ENCODE data around the gene NR1H3. TPM values are rescaled to one million over a fixed set of nuclear protein-coding genes. Genes with fewer than 3 reads are reported as not detected.
A peak's percentile ranks its signal among the peaks of the same experiment; 100 is the strongest.

NR1H3 gene
- total and polyA plus RNA-seq, 12 donors: 15.4 to 246 (median 47.2) TPM

DNA sequence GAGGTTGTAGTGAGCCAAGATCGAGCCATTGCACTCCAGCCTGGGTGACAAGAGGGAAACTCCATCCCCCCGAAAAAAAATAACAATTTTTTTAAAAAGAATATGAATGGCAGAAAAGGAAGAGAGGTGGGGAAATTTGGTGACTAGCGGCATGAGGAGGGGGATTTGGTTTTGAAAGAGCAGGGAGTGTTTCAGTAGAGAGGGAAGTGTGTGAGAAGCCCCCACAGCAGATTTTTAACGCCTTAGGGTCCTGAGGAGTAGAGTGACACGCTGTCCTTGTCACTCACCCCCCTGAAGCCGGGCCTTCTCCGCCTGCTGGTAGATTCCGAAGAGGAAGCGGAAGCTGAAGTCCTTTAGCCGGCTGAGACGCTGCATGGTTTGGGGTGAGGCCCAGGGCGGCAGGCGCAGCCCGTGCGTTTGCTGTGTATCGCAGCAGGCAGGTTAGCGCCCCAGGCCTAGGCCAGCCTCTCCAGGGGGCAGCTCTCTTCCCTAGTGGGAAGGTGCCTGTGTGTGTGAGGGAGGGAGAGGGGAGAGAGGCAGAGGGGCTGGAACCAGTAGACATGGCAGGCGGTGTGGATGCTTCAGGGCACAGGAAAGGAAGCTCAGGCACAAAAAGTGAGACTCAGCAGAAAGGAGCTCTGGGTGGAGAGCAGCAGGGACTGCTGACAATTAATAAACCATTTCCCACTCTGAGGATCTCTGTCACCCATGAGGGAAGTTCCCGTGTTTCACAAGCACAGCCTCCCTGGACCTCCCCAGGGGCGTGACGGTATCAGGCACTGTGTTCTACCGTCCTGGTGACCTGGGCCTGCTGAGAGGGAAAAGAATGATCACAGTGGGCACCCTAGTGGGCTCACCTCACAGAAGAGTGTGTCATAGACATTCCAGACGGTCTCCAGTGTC, 13.1 kb upstream of the NR1H3 start:
- peaks cover 0 to 71% of the 10 kb centered on the region in 2 donors for H3K36me3 ChIP-seq (replicated peaks in 1 of 2)
- TF ChIP-seq, protein P1, sequence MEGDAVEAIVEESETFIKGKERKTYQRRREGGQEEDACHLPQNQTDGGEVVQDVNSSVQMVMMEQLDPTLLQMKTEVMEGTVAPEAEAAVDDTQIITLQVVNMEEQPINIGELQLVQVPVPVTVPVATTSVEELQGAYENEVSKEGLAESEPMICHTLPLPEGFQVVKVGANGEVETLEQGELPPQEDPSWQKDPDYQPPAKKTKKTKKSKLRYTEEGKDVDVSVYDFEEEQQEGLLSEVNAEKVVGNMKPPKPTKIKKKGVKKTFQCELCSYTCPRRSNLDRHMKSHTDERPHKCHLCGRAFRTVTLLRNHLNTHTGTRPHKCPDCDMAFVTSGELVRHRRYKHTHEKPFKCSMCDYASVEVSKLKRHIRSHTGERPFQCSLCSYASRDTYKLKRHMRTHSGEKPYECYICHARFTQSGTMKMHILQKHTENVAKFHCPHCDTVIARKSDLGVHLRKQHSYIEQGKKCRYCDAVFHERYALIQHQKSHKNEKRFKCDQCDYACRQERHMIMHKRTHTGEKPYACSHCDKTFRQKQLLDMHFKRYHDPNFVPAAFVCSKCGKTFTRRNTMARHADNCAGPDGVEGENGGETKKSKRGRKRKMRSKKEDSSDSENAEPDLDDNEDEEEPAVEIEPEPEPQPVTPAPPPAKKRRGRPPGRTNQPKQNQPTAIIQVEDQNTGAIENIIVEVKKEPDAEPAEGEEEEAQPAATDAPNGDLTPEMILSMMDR (IDR thresholded peaks at IDR 0.05): no peak
- TF ChIP-seq POLR2A (IDR thresholded peaks at IDR 0.05): peak in 1 of 2 donors; percentile 9
- DNase-seq: peak in 5 of 7 donors; percentile 28 to 70 (median 48)
- peaks cover 18 to 23% of the 10 kb centered on the region in 2 donors for H3K4me1 ChIP-seq (replicated peaks in 1 of 2)
- no peak overlapping the region for H3K4me3 ChIP-seq
- 69 to 90% (median 84%) methylated on average over 18 to 23 of the region's 23 CpGs for WGBS, 4 donors
- intact Hi-C loops (cut with DNase I): no loop called here
- peak overlapping the region in 2 of 5 donors; percentile 54 to 76 for H3K27ac ChIP-seq
- no peaks in the 10 kb centered on the region for H3K9me3 ChIP-seq (replicated peaks in 1 of 3)
- no peaks in the 10 kb centered on the region for H3K27me3 ChIP-seq

DNA sequence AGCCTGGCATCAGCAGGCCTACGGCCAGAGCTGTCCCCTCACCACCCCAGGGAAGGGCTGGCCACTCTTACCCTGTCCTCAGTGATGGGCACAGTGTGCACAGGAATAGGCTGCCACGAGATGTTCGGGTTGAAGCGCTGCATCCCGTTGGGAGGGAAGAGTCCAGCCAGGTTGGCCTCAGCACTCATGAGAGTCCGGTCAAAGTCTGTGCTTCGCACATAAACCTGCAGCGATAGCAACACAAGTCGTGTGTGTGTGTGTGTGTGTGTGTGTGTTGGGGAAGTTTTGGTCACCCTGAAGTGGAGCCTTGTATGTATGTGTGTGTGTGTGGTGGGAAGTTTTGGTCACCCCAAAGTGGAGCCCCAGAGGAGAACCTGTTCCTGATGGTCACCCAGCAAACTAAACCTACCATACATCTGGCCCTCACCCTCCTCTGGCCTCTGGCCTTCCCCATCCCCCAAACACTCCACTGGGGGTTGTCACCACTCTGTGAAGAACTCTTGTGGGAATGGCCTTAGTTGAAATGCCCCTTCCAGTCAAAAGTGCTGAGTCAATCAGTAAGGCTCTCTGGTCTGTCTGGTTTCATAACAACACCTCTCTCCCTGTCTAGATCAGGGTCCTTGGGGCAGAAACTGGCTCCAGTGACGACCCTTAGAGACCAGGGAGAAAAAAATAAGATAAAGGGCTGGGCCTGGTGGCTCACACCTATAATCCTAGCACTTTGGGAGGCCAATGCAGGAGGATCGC, 12.0 kb upstream of the NR1H3 start:
- Histone ChIP-seq H3K36me3 (replicated peaks in 1 of 2) (peaks cover 0 to 60% of the 10 kb centered on the region in 2 donors), H3K4me3 (no peak overlapping the region), H3K9me3 (replicated peaks in 1 of 3) (no peaks in the 10 kb centered on the region), H3K27ac (peak overlapping the region in 2 of 5 donors; percentile 54 to 76), H3K4me1 (replicated peaks in 1 of 2) (peaks cover 20 to 28% of the 10 kb centered on the region in 2 donors), H3K27me3 (no peaks in the 10 kb centered on the region)
- TF ChIP-seq, protein P1 (IDR thresholded peaks at IDR 0.05): no peak
- TF ChIP-seq POLR2A (IDR thresholded peaks at IDR 0.05): no peak
- DNase-seq: no peak
- 79 to 87% (median 85%) methylated on average over 10 to 11 of the region's 11 CpGs for WGBS, 4 donors
- intact Hi-C loops (cut with DNase I): no loop called here

DNA sequence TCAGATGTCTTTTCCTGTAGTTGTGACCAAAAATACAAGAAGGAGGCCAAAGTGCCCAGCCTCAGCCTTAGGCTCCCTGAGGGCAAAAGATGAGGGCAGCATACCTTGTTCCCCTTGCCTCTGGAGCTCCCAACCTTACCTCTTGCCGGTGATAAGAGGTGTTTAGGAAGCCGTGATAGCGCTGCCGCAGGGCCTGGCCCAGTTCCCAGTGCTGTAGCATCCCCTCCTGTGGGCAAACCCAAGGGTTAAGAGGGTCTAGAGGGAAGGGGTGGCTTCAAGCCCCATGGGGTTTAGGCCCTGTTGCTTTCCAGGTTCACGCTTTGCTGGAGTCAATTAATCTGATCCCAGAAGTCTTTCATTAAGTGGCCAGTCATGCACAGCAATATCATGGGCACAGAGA, 10.3 kb upstream of the NR1H3 start:
- H3K9me3 ChIP-seq (replicated peaks in 1 of 3): no peaks in the 10 kb centered on the region
- no peak overlapping the region for H3K27ac ChIP-seq
- peak overlapping the region in 1 of 4 donors; percentile 67 for H3K4me3 ChIP-seq
- WGBS, 4 donors: 70 to 92% (median 89%) methylated on average over 4 to 5 of the region's 5 CpGs
- peaks cover 20 to 28% of the 10 kb centered on the region in 2 donors for H3K4me1 ChIP-seq (replicated peaks in 1 of 2)
- no peaks in the 10 kb centered on the region for H3K27me3 ChIP-seq
- TF ChIP-seq, protein P1 (IDR thresholded peaks at IDR 0.05): no peak
- no peak for TF ChIP-seq POLR2A (IDR thresholded peaks at IDR 0.05)
- DNase-seq: no peak
- peaks cover 0 to 43% of the 10 kb centered on the region in 2 donors for H3K36me3 ChIP-seq (replicated peaks in 1 of 2)
- intact Hi-C loops (cut with DNase I): no loop called here

DNA sequence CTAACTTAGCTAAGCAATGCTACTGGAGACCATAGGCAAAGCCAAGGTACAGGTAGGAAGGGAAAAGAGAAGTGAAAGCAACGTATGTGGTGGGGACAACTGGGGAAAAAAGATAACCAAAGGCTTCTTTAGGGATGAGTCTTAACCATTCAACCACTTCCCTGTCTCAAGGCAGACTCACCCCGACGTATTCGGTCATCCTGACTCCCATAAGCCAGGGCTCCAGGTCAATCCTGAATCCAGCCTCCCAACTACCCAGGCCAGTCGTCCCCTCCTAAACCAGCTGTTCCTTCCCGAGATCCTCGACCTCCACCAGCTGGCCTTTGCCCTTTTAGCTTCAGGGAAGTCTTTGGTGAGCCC, 9.5 kb upstream of the NR1H3 start:
- peaks cover 0 to 35% of the 10 kb centered on the region in 2 donors for H3K36me3 ChIP-seq (replicated peaks in 1 of 2)
- H3K4me1 ChIP-seq (replicated peaks in 1 of 2): peaks cover 20 to 28% of the 10 kb centered on the region in 2 donors
- H3K9me3 ChIP-seq (replicated peaks in 1 of 3): no peaks in the 10 kb centered on the region
- WGBS, 4 donors: 0% methylated on average over 7 of the region's 7 CpGs
- H3K27ac ChIP-seq: peak overlapping the region; percentile 28 to 92 (median 81)
- intact Hi-C loops (cut with DNase I): no loop called here
- H3K27me3 ChIP-seq: no peaks in the 10 kb centered on the region
- H3K4me3 ChIP-seq: peak overlapping the region; percentile 67 to 98 (median 82)
- no peak for DNase-seq
- TF ChIP-seq POLR2A (IDR thresholded peaks at IDR 0.05): no peak
- TF ChIP-seq, protein P1 (IDR thresholded peaks at IDR 0.05): no peak
